Measurements from ENCODE around the gene ITGA8.

DNA sequence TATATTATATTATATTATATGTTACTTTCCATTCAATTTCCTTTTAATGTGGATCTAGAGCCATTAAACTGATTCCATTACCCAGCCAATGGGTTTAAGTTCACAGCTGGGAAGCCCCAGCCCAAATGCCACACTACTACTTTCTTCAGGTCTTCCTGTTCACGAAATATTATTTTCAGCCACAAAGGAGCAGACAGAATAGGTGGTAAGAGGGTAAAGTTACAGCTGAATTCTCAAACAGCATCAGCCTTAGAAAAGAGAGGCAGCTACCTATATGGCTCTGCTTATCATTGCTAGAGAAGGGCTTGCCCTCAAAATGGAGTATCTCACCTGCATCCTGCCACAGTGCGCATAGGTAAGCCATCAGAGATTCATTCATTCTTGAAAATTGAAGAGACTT lies 128.3 kb downstream of the ITGA8 start:
- TF ChIP-seq EZH2 (IDR thresholded peaks at IDR 0.05; ENCODE audit: borderline replicate concordance, insufficient read depth, low read depth, low read length, poor library complexity, severe bottlenecking) (no peak), CTCF (IDR thresholded peaks at IDR 0.05) (no peak)
